Left colon (tissue), 2 donors: ENCODE data around the gene MUC4. TPM values are rescaled to one million over a fixed set of nuclear protein-coding genes. Genes with fewer than 3 reads are reported as not detected.

Source experiments
- ATAC-seq: fragments of 200-7000 bp; cut with Tn5 transposase; one replicate; pipeline ENCODE4 v1.9.1; 2020; ENCODE audit warnings: mild to moderate bottlenecking, moderate library complexity
- DNase-seq, 2 donors: peaks; one replicate each; pipeline ENCODE4 v3.0.0-alpha.2; 2020
- intact Hi-C, 2 donors: fragments of 100-400 bp; cut with DNase I in 1 of 2; cut with micrococcal nuclease in 1 of 2; formaldehyde crosslinking; loops; one replicate each; pipeline versions ENCODE4 v1.11.2 to v1.14.0; 2022; cut with DNase I, micrococcal nuclease
- long read RNA-seq: library from polyadenylated mRNA; unstranded; transcript quantifications from one replicate; pipeline ENCODE4 v2.0.0, GENCODE V29; 2021
- total RNA-seq, 2 donors: library from RNA; stranded (reverse); fragmentation: NEBNext Ultra II Directional; extraction: Animal tissue kit (Norgen Biotek cat#: 25700); gene quantifications; one replicate each; pipeline ENCODE4 v1.2.1, GENCODE V29; 2021
- donor health status: DM: no; HTN: no; CAD: no.
- donor health status: DM: yes; HTN: yes; CAD: no.

Gene MUC4
- 100 to 1,000 TPM; 114 to 356 TPM for total RNA-seq
- long read RNA-seq, transcript MUC4-210 (6 exons, 1,678 nt) = major isoform, 25 of 170 reads
- long read RNA-seq, partial matches to known transcripts = 108 of 170 reads
- long read RNA-seq, other reads (novel, unspliced or antisense) = 37 of 170 reads

GRCh38 chr3:195811756-195812155, at the start of gene MUC4:
Gene MUC4, minus strand, starts transcription at chr3:195811929. Its CDS starts 112 bp downstream, at chr3:195811817.
- DNase-seq (peak; percentile 89 to 92), ATAC-seq (peak; percentile 73)
- intact Hi-C loops = no loop called here

DNA sequence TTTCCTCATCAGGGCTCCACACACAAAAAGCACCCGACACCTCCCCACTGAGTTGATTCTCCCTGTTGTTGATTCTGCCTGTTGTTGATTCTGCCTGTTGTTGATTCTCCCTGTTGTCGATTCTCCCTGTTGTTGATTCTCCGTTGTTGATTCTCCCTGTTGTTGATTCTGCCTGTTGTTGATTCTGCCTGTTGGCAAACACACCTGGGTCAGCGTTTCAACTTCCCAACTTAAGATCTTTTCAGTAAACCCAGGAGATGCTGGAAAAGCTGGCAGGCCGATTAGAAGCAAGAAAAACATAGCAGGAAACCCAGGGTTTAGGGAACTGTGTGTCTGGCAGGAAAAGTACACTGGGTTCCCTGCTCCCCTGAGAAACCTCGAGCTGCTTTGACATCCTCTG, 48.7 kb upstream of the MUC4 start:
- ATAC-seq = no peak
- DNase-seq = no peak
- intact Hi-C loops = loop anchor here in 1 of 2 donors (10.0 kb wide), 1 partner anchor 54 kb away; no protein-coding TSS in a partner anchor

DNA sequence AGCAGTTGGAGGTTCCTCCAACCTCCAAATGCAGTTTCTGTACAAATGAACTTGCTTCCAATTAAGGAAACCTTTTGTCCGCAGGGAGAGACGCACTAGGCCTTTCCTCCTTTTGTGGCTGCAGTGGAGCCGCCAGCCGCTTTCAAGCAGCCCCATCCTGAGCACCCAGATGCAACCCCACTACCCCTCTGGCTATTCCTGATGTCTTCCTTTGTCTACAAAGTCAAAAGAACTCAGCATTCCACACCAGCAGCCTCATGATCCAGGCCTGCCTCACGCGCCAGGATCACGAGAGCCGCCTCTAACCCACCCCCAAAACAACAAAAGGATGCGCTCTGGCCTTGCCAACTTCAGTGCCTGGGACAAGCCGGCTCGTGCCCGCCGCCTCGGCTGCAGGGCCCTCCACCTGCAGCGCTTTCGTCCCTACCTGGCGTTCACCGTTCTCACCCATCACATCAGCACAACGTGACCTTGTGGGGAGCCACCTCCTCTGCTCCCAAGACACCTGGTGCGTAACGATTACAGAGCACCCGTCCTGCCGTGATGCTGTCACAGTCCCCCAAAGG, 48.2 kb upstream of the MUC4 start:
- intact Hi-C loops = loop anchor here (2.0 to 10.0 kb wide), 2 partner anchors 55 kb away; no protein-coding TSS in a partner anchor
- ATAC-seq (no peak), DNase-seq (no peak)

DNA sequence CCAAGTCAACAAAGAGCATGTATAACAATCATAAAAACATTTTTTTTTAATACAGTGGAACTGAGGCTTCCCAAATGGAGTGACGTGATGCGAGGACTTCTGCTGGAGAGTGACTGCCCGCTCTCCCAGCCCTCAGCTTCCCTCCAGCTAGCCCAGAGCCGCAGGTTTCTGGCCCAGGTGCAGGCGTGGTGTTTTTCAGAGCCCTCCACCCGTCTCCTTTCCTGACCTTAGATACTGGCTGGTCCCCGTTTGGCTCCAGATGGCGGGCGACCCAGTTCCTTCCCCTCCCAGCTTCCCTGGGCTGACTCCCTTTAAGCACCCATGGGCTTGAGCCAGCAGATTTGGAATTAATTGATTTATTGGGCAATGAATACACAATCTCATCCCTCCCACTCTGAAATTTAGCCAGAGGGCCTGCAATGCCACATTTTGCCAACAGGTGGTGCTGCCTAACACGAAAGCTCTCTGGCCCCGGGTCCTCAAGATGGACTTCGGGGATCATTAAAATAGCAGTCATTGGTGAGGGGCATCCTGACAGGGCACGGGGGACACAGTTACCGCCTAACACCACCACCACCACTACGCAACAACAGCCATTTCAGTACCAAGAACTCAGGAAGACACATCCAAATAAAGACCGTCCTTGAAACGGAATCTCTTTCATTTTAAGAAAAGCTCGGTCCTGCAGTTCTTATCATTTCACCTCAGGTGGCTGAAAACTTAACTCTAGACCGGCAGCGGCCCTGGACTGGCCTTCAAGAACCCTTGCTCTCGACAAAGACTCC, 47.5 kb upstream of the MUC4 start:
- DNase-seq = peak in 1 of 2 donors; percentile 79
- intact Hi-C loops = loop anchor here in 1 of 2 donors (2.0 kb wide), 1 partner anchor 56 kb away; no protein-coding TSS in a partner anchor
- ATAC-seq = peak; percentile 25

DNA sequence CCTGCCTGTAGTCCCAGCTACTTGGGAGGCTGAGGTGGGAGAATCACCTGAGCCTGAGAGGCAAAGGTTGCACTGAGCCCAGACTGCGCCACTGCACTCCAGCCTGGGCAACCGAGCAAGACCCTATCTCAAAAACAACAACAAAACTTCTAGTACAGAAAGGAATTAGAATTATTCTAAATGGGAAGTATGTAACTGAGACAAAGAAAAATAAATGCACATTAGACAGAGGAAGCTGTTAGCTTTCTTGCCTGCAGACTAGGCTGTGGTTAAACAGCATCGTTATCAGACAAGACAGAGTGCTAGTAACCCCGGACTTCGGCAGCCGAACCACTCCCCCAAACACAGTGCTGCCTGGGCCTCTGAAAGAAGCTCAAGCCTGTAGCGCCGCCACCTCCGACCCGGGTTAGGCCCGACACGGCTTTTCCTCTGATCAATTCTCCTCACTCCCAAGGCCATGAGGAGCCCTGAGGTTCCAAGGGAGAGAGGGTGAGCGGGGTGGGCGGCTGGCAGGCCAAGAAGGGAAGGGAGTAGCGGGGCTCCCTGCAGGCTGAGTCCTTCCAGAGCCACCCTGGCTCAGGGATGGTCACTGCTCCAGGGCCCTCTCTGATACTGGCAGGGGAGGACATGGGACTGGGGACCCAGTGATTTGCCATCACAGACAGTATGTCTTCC, 44.8 kb upstream of the MUC4 start:
- intact Hi-C loops = no loop called here
- DNase-seq (no peak), ATAC-seq (no peak)

GRCh38 chr3:195855471-195856409, 44.0 kb upstream of the MUC4 start:
- no peak for DNase-seq
- intact Hi-C loops = no loop called here

GRCh38 chr3:195854628-195855294, 43.0 kb upstream of the MUC4 start:
- intact Hi-C loops = no loop called here
- ATAC-seq = peak; percentile 35
- DNase-seq = peak in 1 of 2 donors; percentile 33

More at GRCh38 chr3:195855471-195856409, 44.0 kb upstream of the MUC4 start:
- peak; percentile 62 for ATAC-seq

- ATAC-seq = no peak
- intact Hi-C loops = no loop called here
- DNase-seq = peak in 1 of 2 donors; percentile 27
These were observed 42.3 kb upstream of the MUC4 start for GRCh38 chr3:195853996-195854395.

DNA sequence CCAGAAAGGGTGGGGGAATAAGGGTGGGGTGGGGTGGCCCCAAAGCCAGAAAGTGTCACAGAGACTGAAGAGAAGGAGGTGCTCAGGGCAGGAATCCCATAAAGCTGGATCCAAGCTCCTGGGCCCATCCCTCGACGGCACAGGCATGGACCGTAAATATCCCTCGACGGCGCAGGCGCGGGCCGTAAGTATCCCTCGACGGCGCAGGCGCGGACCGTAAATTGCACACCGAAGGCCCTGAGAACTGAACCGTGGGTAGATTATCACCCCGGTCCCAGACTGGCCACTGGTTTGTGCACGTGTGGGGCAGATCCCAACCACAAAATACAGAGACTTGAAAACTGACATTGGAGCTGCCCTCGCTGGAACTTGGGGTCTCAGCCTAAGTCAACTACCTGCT, 41.3 kb upstream of the MUC4 start:
- intact Hi-C loops = no loop called here
- DNase-seq (peak in 1 of 2 donors; percentile 19), ATAC-seq (no peak)

DNA sequence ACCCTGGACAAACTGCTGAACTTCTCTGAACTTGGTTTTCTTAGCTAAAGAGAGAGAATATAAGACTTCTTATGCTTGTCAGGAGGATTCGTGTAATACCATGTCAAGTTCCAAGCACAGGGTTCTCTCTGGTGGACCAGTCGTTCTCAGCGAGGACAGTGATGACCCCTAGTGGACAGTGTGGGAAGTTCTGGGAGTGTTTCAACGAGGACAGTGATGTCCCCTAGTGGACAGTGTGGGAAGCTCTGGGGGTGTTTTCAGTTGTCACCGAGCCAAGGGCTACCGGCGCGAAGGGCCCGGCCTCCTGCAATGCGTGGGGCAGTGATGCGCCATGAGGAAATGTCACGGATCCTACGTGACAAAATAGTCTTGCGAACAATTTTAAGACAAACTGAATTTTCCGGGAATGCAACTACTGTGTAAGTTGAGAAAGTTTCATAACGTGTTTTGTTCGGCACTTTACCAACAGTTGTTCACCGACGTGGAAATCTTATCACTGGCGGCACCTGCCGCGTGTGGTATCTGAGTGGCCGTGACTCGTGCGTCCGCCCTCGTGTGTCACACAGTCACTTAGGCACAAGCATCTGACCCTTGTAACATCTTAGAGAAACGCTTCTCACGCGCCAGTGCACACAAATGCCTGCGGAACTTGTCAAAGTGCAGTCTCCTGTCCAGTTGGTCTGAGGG, 39.3 kb upstream of the MUC4 start:
- peak; percentile 83 to 94 for DNase-seq
- intact Hi-C loops = no loop called here
- ATAC-seq = peak; percentile 73

GRCh38 chr3:195849322-195850074, 37.8 kb upstream of the MUC4 start:
- ATAC-seq (peak; percentile 15), DNase-seq (no peak)
- intact Hi-C loops = no loop called here

- DNase-seq (no peak), ATAC-seq (peak; percentile 18)
- intact Hi-C loops = no loop called here
These were observed 35.6 kb upstream of the MUC4 start for GRCh38 chr3:195847055-195847950.

GRCh38 chr3:195845483-195845882, 33.8 kb upstream of the MUC4 start:
- intact Hi-C loops = no loop called here
- DNase-seq (no peak), ATAC-seq (no peak)

DNA sequence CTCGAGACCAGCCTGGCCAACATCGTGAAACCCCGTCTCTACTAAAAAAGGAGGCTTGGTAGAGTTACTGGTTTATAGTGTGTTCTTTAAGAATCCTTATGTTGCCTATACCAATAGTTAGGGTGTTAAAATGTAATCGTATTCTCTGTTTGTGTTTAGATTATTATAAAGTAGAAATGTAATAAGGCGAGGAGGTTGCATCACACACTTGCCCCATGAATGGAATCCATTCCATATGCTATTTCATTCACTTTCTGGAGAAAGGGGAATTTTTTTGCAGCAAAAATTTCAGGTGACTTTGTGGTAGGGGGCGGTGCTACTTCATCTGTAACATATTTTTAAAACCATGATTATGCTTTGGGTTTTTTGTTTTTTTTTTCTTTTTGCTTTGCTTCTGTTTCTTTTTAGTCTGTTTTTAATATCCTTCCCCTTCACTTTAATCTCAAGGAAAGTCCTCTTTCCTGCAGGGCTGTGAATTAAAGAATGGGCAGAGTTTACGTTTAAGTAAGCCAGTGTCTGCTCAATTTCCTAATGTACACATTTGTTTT, 33.0 kb upstream of the MUC4 start:
- intact Hi-C loops = no loop called here
- DNase-seq (no peak), ATAC-seq (no peak)

DNA sequence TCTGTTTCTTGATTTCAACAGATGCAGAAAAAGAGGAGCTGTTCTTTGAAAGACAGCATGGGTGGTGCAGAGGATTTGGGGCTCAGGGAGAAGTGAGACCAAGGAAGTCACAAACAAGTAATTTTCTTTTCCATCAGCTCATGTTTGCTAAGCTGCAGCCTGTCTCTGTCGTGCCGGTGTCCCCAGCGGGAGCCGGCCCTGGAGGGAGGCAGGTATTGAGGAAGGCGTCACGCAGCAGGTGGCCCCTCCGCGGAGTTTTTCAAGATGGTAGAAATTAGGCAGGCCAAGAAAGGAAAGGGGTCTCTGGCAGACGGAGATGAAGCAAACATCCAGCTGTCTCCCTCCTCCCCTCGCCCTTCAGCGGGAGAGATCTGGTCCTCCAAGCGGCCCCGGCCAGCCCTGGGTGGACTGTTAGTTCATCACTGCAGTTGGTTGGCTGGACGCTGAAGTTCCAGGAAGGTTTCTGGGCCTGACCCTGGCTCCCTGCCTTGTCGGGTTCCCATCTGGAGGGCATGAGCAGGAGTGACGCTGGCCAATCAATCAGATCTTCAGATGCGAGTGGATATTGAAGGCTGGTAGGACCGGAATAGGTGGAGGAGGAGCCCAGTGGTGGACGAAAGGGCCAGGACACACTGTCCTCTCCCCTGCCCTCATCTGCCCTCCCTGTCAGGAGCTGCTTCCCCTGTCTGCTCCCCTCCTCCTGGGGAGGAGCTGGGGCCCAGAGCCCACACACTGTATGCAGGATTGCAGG, 27.7 kb upstream of the MUC4 start:
- intact Hi-C loops = no loop called here
- no peak for DNase-seq
- ATAC-seq = no peak
